H1 (cell line): Measurements from ENCODE around the gene ECT2L. TPM values are rescaled to one million over a fixed set of nuclear protein-coding genes. Genes with fewer than 3 reads are reported as not detected.

ENCODE experiments used
- ASH2L ChIP-seq: fragments of 200-600, 300-600 bp; sonication (generic); IDR thresholded peaks from one replicate; pipeline ENCODE4 v1.7.1; 2017; ENCODE audit warnings: low read length
- HDAC6 ChIP-seq: IDR thresholded peaks from one replicate; pipeline ENCODE4 v1.7.1; 2012; ENCODE audit warnings: low read depth, mild to moderate bottlenecking, inconsistent platforms, low read length, moderate library complexity
- KDM1A ChIP-seq: fragments of 200-600, 300-600 bp; sonication (generic); IDR thresholded peaks from 2 replicates; pipeline ENCODE4 v1.7.1; 2016; ENCODE audit warnings: mild to moderate bottlenecking, low read length, borderline replicate concordance
- USF2 ChIP-seq: IDR thresholded peaks from 2 replicates; pipeline ENCODE4 v1.6.1; 2011; ENCODE audit warnings: low read length, improper control_type of control experiment
- polyA plus RNA-seq, 7 experiments: library from polyadenylated mRNA; depleted of rRNA in 3 of 7; stranded (reverse) in 5 of 7; unstranded in 2 of 7; fragments of >200 nt in 5 of 7; fragments of 200-250 nt in 2 of 7; gene quantifications; 1 replicate in 5 of 7; 2 replicates in 1 of 7; 4 replicates in 1 of 7; pipeline versions ENCODE4 v1.2.1 to v1.2.3, GENCODE V29; 2011 to 2013; ENCODE audit warnings: missing spikeins in 2 of 7, mixed read lengths in 2 of 7
- total RNA-seq: library from RNA; stranded (reverse); fragmentation: NEBNext Ultra II Directional; extraction: Animal tissue kit (Norgen Biotek cat#: 25700); gene quantifications from 2 replicates; pipeline ENCODE4 v1.2.1, GENCODE V29; 2021

The ECT2L gene
- total and polyA plus RNA-seq, 2 of the 8 experiments (the other 6 are each of a cell fraction or from before 2014, with no cell fraction given) = not detected

DNA sequence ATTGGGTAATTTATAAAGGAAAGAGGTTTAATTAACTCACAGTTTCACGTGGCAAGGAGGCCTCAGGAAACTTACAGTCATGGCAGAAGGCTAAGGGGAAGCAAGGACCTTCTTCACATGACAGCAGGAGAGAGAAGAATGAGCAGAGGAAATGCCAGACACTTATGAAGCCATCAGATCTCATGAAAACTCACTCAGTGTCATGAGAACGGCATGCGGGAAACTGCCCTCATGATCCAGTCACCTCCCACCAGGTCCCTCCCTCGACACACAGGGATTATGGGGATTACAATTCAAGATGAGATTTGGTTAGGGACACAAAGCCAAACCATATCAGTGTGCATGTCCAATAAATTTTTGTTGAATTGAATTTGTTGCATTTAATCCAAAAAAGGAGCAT, 52.0 kb downstream of the ECT2L start (continued):
- TF ChIP-seq KDM1A (no peak), ASH2L (no peak), HDAC6 (no peak), USF2 (no peak)
